Smooth muscle cell (in vitro differentiated cells): ENCODE data around the gene PXDN. TPM values are rescaled to one million over a fixed set of nuclear protein-coding genes. Genes with fewer than 3 reads are reported as not detected.

Experiments used
- DNase-seq: peaks from one replicate; lab custom pipeline; 2025; ENCODE audit not compliant: unreplicated experiment; lab: John Stamatoyannopoulos, UW
- H2AFZ ChIP-seq: fragments of 200-600 bp; sonication (generic); 2 replicates; pipeline ENCODE4 v1.6.0; 2016; ENCODE audit warnings: antibody characterized with exemption, low read depth, mild to moderate bottlenecking
- H3F3A ChIP-seq: fragments of 200-600 bp; sonication (generic); 2 replicates; pipeline ENCODE4 v1.6.0; 2017; ENCODE audit warnings: antibody characterized with exemption, low read depth
- H3K27ac ChIP-seq: fragments of 200-600 bp; sonication (generic); 2 replicates; pipeline ENCODE4 v1.5.1; 2016; ENCODE audit warnings: low read depth, mild to moderate bottlenecking
- H3K27me3 ChIP-seq: fragments of 200-600 bp; sonication (generic); 2 replicates; pipeline ENCODE4 v1.6.1; 2016; ENCODE audit warnings: low read depth, mild to moderate bottlenecking
- H3K36me3 ChIP-seq: fragments of 200-600 bp; sonication (generic); 2 replicates; pipeline ENCODE4 v1.5.1; 2016; ENCODE audit warnings: low read depth
- H3K4me1 ChIP-seq: fragments of 200-600 bp; sonication (generic); 2 replicates; pipeline ENCODE4 v1.5.1; 2016; ENCODE audit warnings: low read depth
- H3K4me2 ChIP-seq: fragments of 200-600 bp; sonication (generic); 2 replicates; pipeline ENCODE4 v1.6.0; 2016; ENCODE audit warnings: mild to moderate bottlenecking
- H3K4me3 ChIP-seq: fragments of 200-600 bp; sonication (generic); 2 replicates; pipeline ENCODE4 v1.5.1; 2016; ENCODE audit warnings: mild to moderate bottlenecking
- H3K79me2 ChIP-seq: fragments of 200-600 bp; sonication (generic); 2 replicates; pipeline ENCODE4 v1.6.0; 2016; ENCODE audit warnings: low read depth, mild to moderate bottlenecking
- H3K9ac ChIP-seq: fragments of 200-600 bp; sonication (generic); 2 replicates; pipeline ENCODE4 v1.6.0; 2016; ENCODE audit warnings: low read depth
- H3K9me3 ChIP-seq: fragments of 200-600 bp; sonication (generic); replicated peaks from 2 replicates; pipeline ENCODE4 v1.5.1; 2016; ENCODE audit warnings: low read depth
- H4K20me1 ChIP-seq: fragments of 200-600 bp; sonication (generic); 2 replicates; pipeline ENCODE4 v1.6.0; 2016; ENCODE audit warnings: low read depth
- WGBS: methylation state at CpG from one replicate; pipeline ENCODE4 v1.1.7; 2016; ENCODE audit warnings: low lambda C conversion rate; 5-methylcytosine and 5-hydroxymethylcytosine counted together
- polyA plus RNA-seq: library from polyadenylated mRNA; unstranded; fragments of >200 nt; fragmentation: Nextera tagmentation; extraction: Ambion mirVana; gene quantifications from 2 replicates; pipeline ENCODE4 v1.2.1, GENCODE V29; 2016
- total RNA-seq: library from RNA; depleted of rRNA; stranded (reverse); fragments of >200 nt; gene quantifications from 2 replicates; pipeline ENCODE4 v1.2.3, GENCODE V29; 2014
- TF ChIP-seq, protein P1 (sequence below): fragments of 200-600 bp; sonication (generic); IDR thresholded peaks from 2 replicates; pipeline ENCODE4 v1.5.1; 2017; ENCODE audit warnings: borderline replicate concordance, mild to moderate bottlenecking, antibody characterized with exemption; ENCODE audit not compliant: insufficient read depth, poor library complexity, severe bottlenecking

PXDN gene
- total and polyA plus RNA-seq, 2 experiments from 2014 or later: 328 to 333 TPM

DNA sequence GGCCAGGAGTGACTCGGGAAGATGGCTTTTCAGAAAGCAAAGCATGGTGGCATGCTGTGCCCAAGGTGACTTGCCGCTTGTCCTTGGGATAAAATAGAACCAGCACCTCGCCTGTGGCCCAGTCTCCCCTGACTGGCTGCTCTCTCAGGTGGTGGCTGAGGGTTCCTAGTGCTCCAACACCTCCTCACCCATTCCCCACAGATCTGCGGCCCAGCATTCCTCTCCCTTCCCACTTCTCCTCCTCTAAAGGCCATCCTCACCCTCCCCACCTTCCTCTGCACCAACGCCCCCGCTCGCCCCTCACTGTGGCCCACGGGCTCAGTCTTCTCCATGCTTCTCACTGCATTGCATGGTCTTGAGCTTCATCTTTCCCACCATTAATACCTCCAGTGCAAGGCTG lies 132.4 kb downstream of the PXDN start:
- H3K79me2 ChIP-seq: no peaks in the 10 kb centered on the region
- no peaks in the 10 kb centered on the region for H3K36me3 ChIP-seq
- H4K20me1 ChIP-seq: no peaks in the 10 kb centered on the region
- peaks cover 15% of the 10 kb centered on the region for H3K4me1 ChIP-seq
- H3K9me3 ChIP-seq: no peaks in the 10 kb centered on the region
- no peaks in the 10 kb centered on the region for H3K27me3 ChIP-seq
- no peaks in the 10 kb centered on the region for H3F3A ChIP-seq
- no peak overlapping the region for H2AFZ ChIP-seq
- no peak overlapping the region for H3K27ac ChIP-seq
- no peak overlapping the region for H3K4me3 ChIP-seq
- H3K9ac ChIP-seq: no peak overlapping the region
- DNase-seq: no peak
- TF ChIP-seq, protein P1, sequence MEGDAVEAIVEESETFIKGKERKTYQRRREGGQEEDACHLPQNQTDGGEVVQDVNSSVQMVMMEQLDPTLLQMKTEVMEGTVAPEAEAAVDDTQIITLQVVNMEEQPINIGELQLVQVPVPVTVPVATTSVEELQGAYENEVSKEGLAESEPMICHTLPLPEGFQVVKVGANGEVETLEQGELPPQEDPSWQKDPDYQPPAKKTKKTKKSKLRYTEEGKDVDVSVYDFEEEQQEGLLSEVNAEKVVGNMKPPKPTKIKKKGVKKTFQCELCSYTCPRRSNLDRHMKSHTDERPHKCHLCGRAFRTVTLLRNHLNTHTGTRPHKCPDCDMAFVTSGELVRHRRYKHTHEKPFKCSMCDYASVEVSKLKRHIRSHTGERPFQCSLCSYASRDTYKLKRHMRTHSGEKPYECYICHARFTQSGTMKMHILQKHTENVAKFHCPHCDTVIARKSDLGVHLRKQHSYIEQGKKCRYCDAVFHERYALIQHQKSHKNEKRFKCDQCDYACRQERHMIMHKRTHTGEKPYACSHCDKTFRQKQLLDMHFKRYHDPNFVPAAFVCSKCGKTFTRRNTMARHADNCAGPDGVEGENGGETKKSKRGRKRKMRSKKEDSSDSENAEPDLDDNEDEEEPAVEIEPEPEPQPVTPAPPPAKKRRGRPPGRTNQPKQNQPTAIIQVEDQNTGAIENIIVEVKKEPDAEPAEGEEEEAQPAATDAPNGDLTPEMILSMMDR: no peak
- 95% methylated on average over 8 of the region's 8 CpGs for WGBS
- H3K4me2 ChIP-seq: no peak overlapping the region

DNA sequence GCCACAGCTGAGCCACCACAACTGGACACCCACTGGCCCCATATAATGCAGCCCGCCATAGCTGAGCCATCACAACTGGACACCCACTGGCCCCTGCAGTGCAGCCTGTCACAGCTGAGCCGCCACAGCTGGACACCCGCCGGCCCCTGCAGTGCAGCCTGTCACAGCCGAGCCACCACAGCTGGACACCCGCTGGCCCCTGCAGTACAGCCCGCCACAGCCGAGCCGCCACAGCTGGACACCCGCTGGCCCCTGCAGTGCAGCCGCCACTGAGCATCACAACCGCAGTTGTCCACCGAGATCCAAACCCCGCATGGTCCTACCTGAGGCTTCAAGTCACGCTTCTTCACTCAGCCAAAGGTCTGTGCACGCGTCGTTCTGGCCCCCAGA lies 134.2 kb downstream of the PXDN start:
- Histone ChIP-seq H3K36me3 (no peaks in the 10 kb centered on the region), H3K9me3 (no peaks in the 10 kb centered on the region), H3K27me3 (no peaks in the 10 kb centered on the region), H2AFZ (no peak overlapping the region), H3K79me2 (no peaks in the 10 kb centered on the region), H4K20me1 (no peaks in the 10 kb centered on the region), H3K4me3 (no peak overlapping the region), H3K27ac (no peak overlapping the region), H3F3A (no peaks in the 10 kb centered on the region), H3K4me1 (peaks cover 26% of the 10 kb centered on the region), H3K9ac (no peak overlapping the region), H3K4me2 (no peak overlapping the region)
- TF ChIP-seq, protein P1: no peak
- no peak for DNase-seq
- 96% methylated on average over 18 of the region's 18 CpGs for WGBS

DNA sequence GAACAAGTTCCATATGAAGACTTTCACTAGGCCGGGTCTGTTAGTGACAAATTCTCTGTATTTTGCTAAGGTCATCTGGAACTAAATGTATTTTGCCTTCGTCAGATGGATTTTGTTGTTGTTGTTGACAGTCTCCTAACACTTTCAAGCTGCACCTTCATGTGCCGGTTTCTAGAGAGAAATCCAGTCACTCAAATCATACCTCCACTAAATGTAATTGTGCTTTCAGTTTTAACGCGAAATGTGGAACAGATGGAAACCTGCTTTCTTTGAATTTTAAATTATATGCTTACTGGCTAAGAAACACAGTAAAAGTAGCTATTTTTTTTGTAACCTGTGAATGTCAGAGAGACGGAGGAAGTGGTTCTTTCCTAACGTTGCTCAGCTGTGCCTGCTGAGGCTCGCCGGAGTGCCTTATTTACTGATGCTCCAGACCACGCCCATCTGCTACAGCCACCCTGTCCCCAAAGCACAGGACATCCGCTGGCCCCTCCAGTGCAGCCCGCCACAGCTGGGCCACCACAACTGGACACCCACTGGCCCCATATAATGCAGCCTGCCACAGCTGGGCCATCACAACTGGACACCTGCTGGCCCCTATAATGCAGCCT lies 134.7 kb downstream of the PXDN start:
- Histone ChIP-seq H3K79me2 (no peaks in the 10 kb centered on the region), H4K20me1 (no peaks in the 10 kb centered on the region), H3K27me3 (no peaks in the 10 kb centered on the region), H3K27ac (no peak overlapping the region), H2AFZ (no peak overlapping the region), H3K4me2 (no peak overlapping the region), H3K9me3 (no peaks in the 10 kb centered on the region), H3F3A (no peaks in the 10 kb centered on the region), H3K9ac (no peak overlapping the region), H3K4me1 (peaks cover 25% of the 10 kb centered on the region), H3K4me3 (no peak overlapping the region), H3K36me3 (no peaks in the 10 kb centered on the region)
- DNase-seq: no peak
- TF ChIP-seq, protein P1: no peak
- 91% methylated on average over 12 of the region's 12 CpGs for WGBS

DNA sequence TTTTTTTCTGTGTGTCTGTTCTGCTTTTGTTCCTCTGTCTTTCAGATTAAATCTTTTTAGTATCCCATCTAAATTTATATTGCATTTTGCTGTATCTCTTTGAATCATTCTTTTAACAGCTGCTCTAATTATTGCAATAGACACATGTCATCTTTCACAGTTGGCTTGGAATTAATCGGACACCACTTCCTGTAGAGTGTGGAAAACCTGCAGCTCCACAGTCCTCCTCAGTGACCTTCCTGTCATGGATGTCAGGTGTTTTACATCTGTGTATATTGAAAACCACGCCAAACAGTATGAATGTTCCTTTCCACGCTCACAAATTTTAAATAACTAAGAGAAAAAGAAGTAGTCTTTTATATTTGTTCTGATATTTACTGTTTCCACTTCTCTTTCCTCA lies 135.3 kb downstream of the PXDN start:
- Histone ChIP-seq H3K27ac (no peak overlapping the region), H3K36me3 (no peaks in the 10 kb centered on the region), H3K27me3 (no peaks in the 10 kb centered on the region), H3K9ac (no peak overlapping the region), H2AFZ (no peak overlapping the region), H3F3A (no peaks in the 10 kb centered on the region), H3K4me1 (peaks cover 20% of the 10 kb centered on the region), H3K4me3 (no peak overlapping the region), H3K79me2 (no peaks in the 10 kb centered on the region), H3K4me2 (no peak overlapping the region), H3K9me3 (no peaks in the 10 kb centered on the region), H4K20me1 (no peaks in the 10 kb centered on the region)
- WGBS: 93% methylated on average over 3 of the region's 3 CpGs
- TF ChIP-seq, protein P1: no peak
- DNase-seq: no peak
